ENCODE results near the gene ARHGEF19.

The ARHGEF19 gene

GRCh38 chr1:16187748-16188401, 24.6 kb downstream of the ARHGEF19 start:
- in situ Hi-C loops (cut with HindIII; ENCODE audit: low sequenced_read_pairs): no loop called here

- in situ Hi-C loops (cut with HindIII; ENCODE audit: low sequenced_read_pairs): no loop called here
Observed at GRCh38 chr1:16186655-16187235, 25.7 kb downstream of the ARHGEF19 start.

- in situ Hi-C loops (cut with HindIII; ENCODE audit: low sequenced_read_pairs): no loop called here
Observed at GRCh38 chr1:16184557-16185303, 27.7 kb downstream of the ARHGEF19 start.

GRCh38 chr1:16183765-16184556, 28.5 kb downstream of the ARHGEF19 start:
- in situ Hi-C loops (cut with HindIII; ENCODE audit: low sequenced_read_pairs): no loop called here

- in situ Hi-C loops (cut with HindIII; ENCODE audit: low sequenced_read_pairs): no loop called here
Observed at GRCh38 chr1:16183179-16183578, 29.3 kb downstream of the ARHGEF19 start.

- in situ Hi-C loops (cut with HindIII; ENCODE audit: low sequenced_read_pairs): no loop called here
Observed at GRCh38 chr1:16181887-16182719, 30.3 kb downstream of the ARHGEF19 start.

GRCh38 chr1:16180291-16180824, 32.1 kb downstream of the ARHGEF19 start:
- in situ Hi-C loops (cut with HindIII; ENCODE audit: low sequenced_read_pairs): no loop called here

GRCh38 chr1:16178596-16179497, 33.6 kb downstream of the ARHGEF19 start:
- in situ Hi-C loops (cut with HindIII; ENCODE audit: low sequenced_read_pairs): no loop called here

GRCh38 chr1:16177306-16177705, 35.1 kb downstream of the ARHGEF19 start:
- in situ Hi-C loops (cut with HindIII; ENCODE audit: low sequenced_read_pairs): no loop called here

GRCh38 chr1:16176653-16177052, 35.8 kb downstream of the ARHGEF19 start:
- in situ Hi-C loops (cut with HindIII; ENCODE audit: low sequenced_read_pairs): no loop called here

GRCh38 chr1:16175610-16176553, 36.6 kb downstream of the ARHGEF19 start:
- in situ Hi-C loops (cut with HindIII; ENCODE audit: low sequenced_read_pairs): no loop called here

- in situ Hi-C loops (cut with HindIII; ENCODE audit: low sequenced_read_pairs): no loop called here
Observed at GRCh38 chr1:16174886-16175598, 37.4 kb downstream of the ARHGEF19 start.

GRCh38 chr1:16174261-16174868, 38.1 kb downstream of the ARHGEF19 start:
- in situ Hi-C loops (cut with HindIII; ENCODE audit: low sequenced_read_pairs): no loop called here

GRCh38 chr1:16173447-16174260, 38.8 kb downstream of the ARHGEF19 start:
- in situ Hi-C loops (cut with HindIII; ENCODE audit: low sequenced_read_pairs): no loop called here

GRCh38 chr1:16172964-16173446, 39.4 kb downstream of the ARHGEF19 start:
- in situ Hi-C loops (cut with HindIII; ENCODE audit: low sequenced_read_pairs): no loop called here

- in situ Hi-C loops (cut with HindIII; ENCODE audit: low sequenced_read_pairs): no loop called here
Observed at GRCh38 chr1:16172218-16172830, 40.1 kb downstream of the ARHGEF19 start.

Measured in DLD1 (cell line).